ENCODE data around the gene KCNJ16. TPM values are rescaled to one million over a fixed set of nuclear protein-coding genes. Genes with fewer than 3 reads are reported as not detected.

KCNJ16 gene
- total RNA-seq, 2 donors from 2014 or later = 53.4 to 58.6 TPM

DNA sequence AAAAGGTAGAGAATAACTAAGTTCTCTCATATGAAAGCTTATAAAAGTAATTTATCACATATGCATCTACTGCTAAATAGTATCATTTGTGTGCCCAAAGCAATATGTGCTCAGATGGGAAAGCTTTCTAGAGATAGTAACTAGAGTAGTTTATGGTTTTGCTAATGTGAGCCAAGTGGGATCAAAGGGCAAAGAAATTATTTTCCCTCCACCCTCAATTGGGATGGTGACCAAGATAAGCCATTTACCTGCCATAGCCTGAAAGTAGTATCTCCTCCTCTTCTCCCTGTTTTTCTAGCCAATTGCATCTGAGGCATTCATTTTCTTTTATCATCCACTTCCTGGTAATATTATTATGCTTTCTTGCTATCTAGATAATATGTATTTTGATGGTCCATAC, 41.9 kb upstream of the KCNJ16 start:
- no peaks in the 10 kb centered on the region for H3K4me1 ChIP-seq
- H3K4me3 ChIP-seq = no peak overlapping the region
- H3K27ac ChIP-seq = no peak overlapping the region
- no peaks in the 10 kb centered on the region for H3K9me3 ChIP-seq
- no peaks in the 10 kb centered on the region for H3K36me3 ChIP-seq (replicated peaks in 1 of 2; ENCODE audit: insufficient read depth in 1 of 2, low read depth in 2 of 2)
- DNase-seq = no peak
- H3K27me3 ChIP-seq = no peaks in the 10 kb centered on the region
- ATAC-seq = no peak
- intact Hi-C loops (cut with DNase I) = no loop called here
- no peak for TF ChIP-seq POLR2A (IDR thresholded peaks at IDR 0.05)

DNA sequence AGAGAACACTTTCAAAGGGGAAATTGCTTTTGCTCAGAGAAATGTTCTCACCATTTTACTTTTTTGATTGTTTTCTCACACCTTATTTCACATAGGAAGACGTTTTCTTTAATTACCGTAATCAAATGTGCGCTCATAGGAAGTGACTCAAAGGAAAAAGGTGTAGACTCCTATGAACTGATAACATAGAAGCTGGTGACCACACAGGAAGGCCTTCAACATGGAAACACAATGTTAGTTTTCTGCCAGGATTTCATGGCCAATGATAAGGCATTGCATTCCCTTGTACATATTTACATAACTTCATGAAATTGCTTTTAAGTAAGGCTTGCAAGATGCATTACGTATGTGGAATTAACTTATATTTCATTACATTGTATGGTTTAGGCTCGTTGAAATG, 40.9 kb upstream of the KCNJ16 start:
- intact Hi-C loops (cut with DNase I) = no loop called here
- Histone ChIP-seq H3K27ac (no peak overlapping the region), H3K9me3 (no peaks in the 10 kb centered on the region), H3K27me3 (no peaks in the 10 kb centered on the region), H3K4me1 (no peaks in the 10 kb centered on the region), H3K36me3 (replicated peaks in 1 of 2; ENCODE audit: insufficient read depth in 1 of 2, low read depth in 2 of 2) (no peaks in the 10 kb centered on the region), H3K4me3 (no peak overlapping the region)
- 63 to 66% methylated on average over 5 of the region's 5 CpGs for WGBS, 2 donors
- no peak for ATAC-seq
- no peak for DNase-seq
- TF ChIP-seq, protein P1, sequence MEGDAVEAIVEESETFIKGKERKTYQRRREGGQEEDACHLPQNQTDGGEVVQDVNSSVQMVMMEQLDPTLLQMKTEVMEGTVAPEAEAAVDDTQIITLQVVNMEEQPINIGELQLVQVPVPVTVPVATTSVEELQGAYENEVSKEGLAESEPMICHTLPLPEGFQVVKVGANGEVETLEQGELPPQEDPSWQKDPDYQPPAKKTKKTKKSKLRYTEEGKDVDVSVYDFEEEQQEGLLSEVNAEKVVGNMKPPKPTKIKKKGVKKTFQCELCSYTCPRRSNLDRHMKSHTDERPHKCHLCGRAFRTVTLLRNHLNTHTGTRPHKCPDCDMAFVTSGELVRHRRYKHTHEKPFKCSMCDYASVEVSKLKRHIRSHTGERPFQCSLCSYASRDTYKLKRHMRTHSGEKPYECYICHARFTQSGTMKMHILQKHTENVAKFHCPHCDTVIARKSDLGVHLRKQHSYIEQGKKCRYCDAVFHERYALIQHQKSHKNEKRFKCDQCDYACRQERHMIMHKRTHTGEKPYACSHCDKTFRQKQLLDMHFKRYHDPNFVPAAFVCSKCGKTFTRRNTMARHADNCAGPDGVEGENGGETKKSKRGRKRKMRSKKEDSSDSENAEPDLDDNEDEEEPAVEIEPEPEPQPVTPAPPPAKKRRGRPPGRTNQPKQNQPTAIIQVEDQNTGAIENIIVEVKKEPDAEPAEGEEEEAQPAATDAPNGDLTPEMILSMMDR (IDR thresholded peaks at IDR 0.05) = no peak
- TF ChIP-seq POLR2A (IDR thresholded peaks at IDR 0.05) = no peak

DNA sequence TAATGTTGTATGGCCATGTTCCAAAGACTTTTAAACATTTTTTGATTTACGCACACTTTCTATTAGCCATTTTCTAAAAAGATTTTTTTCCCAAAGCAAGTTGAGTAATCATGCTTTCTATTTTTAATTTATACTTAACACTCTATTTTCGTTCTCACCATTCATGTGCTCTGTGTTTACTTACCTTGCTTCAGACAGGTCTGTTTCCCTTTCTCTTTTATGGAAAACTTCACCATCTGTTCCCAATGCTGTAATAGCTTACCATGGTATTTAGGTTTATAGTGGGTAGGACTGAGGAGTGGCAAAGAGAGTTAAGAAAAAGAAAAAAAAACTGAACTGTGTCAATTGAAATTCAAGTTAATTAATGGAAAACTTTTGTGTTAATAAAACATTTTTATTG, 37.5 kb upstream of the KCNJ16 start:
- Histone ChIP-seq H3K4me1 (no peaks in the 10 kb centered on the region), H3K27ac (no peak overlapping the region), H3K27me3 (no peaks in the 10 kb centered on the region), H3K4me3 (no peak overlapping the region), H3K36me3 (replicated peaks in 1 of 2; ENCODE audit: insufficient read depth in 1 of 2, low read depth in 2 of 2) (no peaks in the 10 kb centered on the region), H3K9me3 (no peaks in the 10 kb centered on the region)
- DNase-seq (no peak), ATAC-seq (no peak)
- TF ChIP-seq POLR2A (IDR thresholded peaks at IDR 0.05) = no peak
- TF ChIP-seq, protein P1 (IDR thresholded peaks at IDR 0.05) = no peak
- intact Hi-C loops (cut with DNase I) = no loop called here
- whole genome bisulfite sequencing, 2 donors = 61 to 64% methylated on average over 2 of the region's 2 CpGs

DNA sequence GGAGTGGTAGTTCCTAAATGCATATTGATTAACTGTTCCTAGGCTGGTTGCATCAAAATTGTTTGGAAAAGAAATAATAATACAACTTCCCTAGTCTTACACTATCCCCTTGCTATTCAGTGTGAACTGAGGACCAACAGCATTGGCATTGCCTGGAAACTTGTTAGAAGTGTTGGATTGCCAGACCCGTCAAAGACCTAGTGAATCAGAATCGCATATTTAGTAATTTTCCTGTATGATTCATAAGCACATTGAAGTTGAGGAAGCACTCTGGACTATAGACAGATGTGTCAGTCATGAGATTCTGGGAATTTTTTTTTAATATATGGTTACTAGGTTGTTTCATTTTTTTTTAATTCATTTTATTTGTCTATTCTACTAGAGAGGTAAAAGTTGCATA, 34.7 kb upstream of the KCNJ16 start:
- ATAC-seq = no peak
- TF ChIP-seq, protein P1 (IDR thresholded peaks at IDR 0.05) = no peak
- TF ChIP-seq POLR2A (IDR thresholded peaks at IDR 0.05) = no peak
- H3K36me3 ChIP-seq (replicated peaks in 1 of 2; ENCODE audit: insufficient read depth in 1 of 2, low read depth in 2 of 2) = no peaks in the 10 kb centered on the region
- H3K27ac ChIP-seq = no peak overlapping the region
- H3K4me3 ChIP-seq = no peak overlapping the region
- no peaks in the 10 kb centered on the region for H3K9me3 ChIP-seq
- H3K27me3 ChIP-seq = no peaks in the 10 kb centered on the region
- DNase-seq = no peak
- intact Hi-C loops (cut with DNase I) = no loop called here
- no peaks in the 10 kb centered on the region for H3K4me1 ChIP-seq
- 76 to 92% methylated on average over 2 of the region's 2 CpGs for WGBS, 2 donors

DNA sequence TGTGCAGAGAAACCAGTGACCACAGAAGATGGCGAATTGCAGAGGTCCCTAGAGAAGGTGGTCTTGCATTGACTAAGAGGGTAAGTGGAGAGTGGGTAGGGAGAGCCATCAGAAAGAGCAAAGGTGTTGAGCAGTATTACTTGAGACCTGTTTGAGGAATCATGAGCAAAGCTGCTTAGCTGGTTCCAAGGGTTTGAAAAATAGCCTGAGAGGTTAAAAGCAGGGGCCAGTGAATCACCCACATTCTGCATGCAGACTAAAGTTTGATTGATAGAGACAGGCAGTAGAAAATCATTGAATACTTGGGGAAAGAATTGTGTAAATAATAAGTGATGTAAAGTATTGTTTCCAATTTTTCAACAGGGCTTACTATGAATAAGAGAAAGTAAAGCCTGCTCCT, 34.0 kb upstream of the KCNJ16 start:
- intact Hi-C loops (cut with DNase I) = no loop called here
- H3K9me3 ChIP-seq = no peaks in the 10 kb centered on the region
- DNase-seq = no peak
- H3K27ac ChIP-seq = no peak overlapping the region
- peak; percentile 45 for ATAC-seq
- WGBS, 2 donors = 75 to 93% methylated on average over 1 of the region's 1 CpG
- TF ChIP-seq, protein P1 (IDR thresholded peaks at IDR 0.05) = no peak
- no peak for TF ChIP-seq POLR2A (IDR thresholded peaks at IDR 0.05)
- H3K4me3 ChIP-seq = no peak overlapping the region
- no peaks in the 10 kb centered on the region for H3K27me3 ChIP-seq
- H3K4me1 ChIP-seq = no peaks in the 10 kb centered on the region
- no peaks in the 10 kb centered on the region for H3K36me3 ChIP-seq (replicated peaks in 1 of 2; ENCODE audit: insufficient read depth in 1 of 2, low read depth in 2 of 2)

Data from body of pancreas (tissue), 4 donors.